Esophagus muscularis mucosa (tissue), 4 donors: ENCODE data around the gene CNST. TPM values are rescaled to one million over a fixed set of nuclear protein-coding genes. Genes with fewer than 3 reads are reported as not detected.
A peak's percentile ranks its signal among the peaks of the same experiment; 100 is the strongest.
"Not testable (repeated sequence)": the region's sequence is repeated elsewhere in the genome, so short reads cannot be mapped to it uniquely, and the experiment has no call there.

ENCODE experiments used
- DNase-seq: peaks from one replicate; pipeline ENCODE4 v3.0.0-alpha.2; 2017; ENCODE audit errors: extremely low spot score
- H3K27ac ChIP-seq, 4 donors: fragments of 200-600 bp; sonication (generic); replicated peaks in 1 of 4; 1 replicate in 3 of 4; 2 replicates in 1 of 4; pipeline ENCODE4 v1.5.1; 2016 to 2019; ENCODE audit warnings: mild to moderate bottlenecking in 1 of 4
- H3K27me3 ChIP-seq, 4 donors: fragments of 200-600 bp; sonication (generic); one replicate each; pipeline versions ENCODE4 v1.5.1 to v1.6.0; 2016 to 2019
- H3K36me3 ChIP-seq, 4 donors: fragments of 200-600 bp; sonication (generic); one replicate each; pipeline ENCODE4 v1.5.1; 2016 to 2019
- H3K4me1 ChIP-seq, 4 donors: fragments of 200-600 bp; sonication (generic); one replicate each; pipeline ENCODE4 v1.5.1; 2016 to 2019
- H3K4me3 ChIP-seq, 4 donors: fragments of 200-600 bp; sonication (generic); 1 replicate in 2 of 4; 2 replicates in 2 of 4; pipeline ENCODE4 v1.5.1; 2016 to 2019; ENCODE audit warnings: mild to moderate bottlenecking in 4 of 4, moderate library complexity in 1 of 4
- H3K9me3 ChIP-seq, 4 donors: fragments of 200-600 bp; sonication (generic); 1 replicate in 3 of 4; 2 replicates in 1 of 4; pipeline ENCODE4 v1.5.1; 2016 to 2019
- EP300 ChIP-seq: sonication (generic); formaldehyde crosslinking; IDR thresholded peaks from one replicate; pipeline ENCODE4 v1.6.1; 2017; ENCODE audit warnings: antibody characterized with exemption
- POLR2A ChIP-seq: fragments of 450-650 bp; IDR thresholded peaks from one replicate; pipeline ENCODE4 v1.6.1; 2017; ENCODE audit warnings: antibody characterized with exemption, moderate library complexity, mild to moderate bottlenecking, low read depth
- POLR2AphosphoS5 ChIP-seq, 2 donors: sonication (generic); formaldehyde crosslinking; IDR thresholded peaks; one replicate each; pipeline ENCODE4 v1.6.1; 2017; ENCODE audit warnings: antibody characterized with exemption in 2 of 2
- WGBS: methylation state at CpG from one replicate; pipeline ENCODE4 v1.1.5; 2018; 5-methylcytosine and 5-hydroxymethylcytosine counted together
- intact Hi-C: fragments of 100-400 bp; cut with DNase I; formaldehyde crosslinking; loops from one replicate; pipeline ENCODE4 v1.15.1; 2023
- total RNA-seq, 4 donors: library from RNA; depleted of rRNA; stranded (reverse); fragments of >200 nt; gene quantifications; one replicate each; pipeline versions ENCODE4 v1.1.0 to v1.2.1, GENCODE V29; 2016
- TF ChIP-seq, protein P1 (sequence below), 3 experiments: fragments of 200-600 bp in 2 of 3; fragments of 450-650 bp in 1 of 3; sonication (generic) in 2 of 3; IDR thresholded peaks; one replicate each; pipeline ENCODE4 v1.5.1; 2017 to 2019; ENCODE audit warnings: antibody characterized with exemption in 3 of 3, mild to moderate bottlenecking in 2 of 3, moderate library complexity in 1 of 3

Gene CNST
- total RNA-seq, 4 donors from 2014 or later, result 55.4 to 74.7 (median 61.9) TPM

DNA sequence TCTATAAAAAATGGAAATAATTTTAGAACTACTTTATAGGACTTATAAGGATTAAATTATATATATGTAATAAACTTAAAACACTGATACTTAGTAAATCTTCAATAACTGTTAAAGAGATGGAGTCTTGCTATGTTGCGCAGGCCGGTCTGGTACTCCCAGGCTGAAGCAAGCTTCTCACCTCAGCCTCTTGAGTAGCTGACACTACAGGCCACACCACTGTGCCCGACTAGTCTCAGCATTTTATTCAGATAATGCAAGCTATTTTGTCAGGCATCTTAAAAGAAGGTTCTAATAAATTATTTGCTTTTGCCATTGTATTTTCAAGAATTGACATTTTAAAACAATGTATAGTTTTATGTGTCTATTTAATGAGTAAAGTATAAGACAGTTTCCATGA lies 20.8 kb downstream of the CNST start:
- Histone ChIP-seq H3K4me3 (no peak overlapping the region), H3K4me1 (peaks cover 43 to 82% (median 79%) of the 10 kb centered on the region in 4 donors), H3K36me3 (peaks cover 0 to 8% (median 6%) of the 10 kb centered on the region in 4 donors), H3K27me3 (no peaks in the 10 kb centered on the region), H3K9me3 (no peaks in the 10 kb centered on the region), H3K27ac (peak overlapping the region; percentile 66 to 76 (median 72))
- WGBS, result 71% methylated on average over 3 of the region's 3 CpGs
- intact Hi-C loops, result no loop called here
- no peak for TF ChIP-seq POLR2A
- no peak for TF ChIP-seq POLR2AphosphoS5 (IDR thresholded peaks at IDR 0.05)
- TF ChIP-seq, protein P1, sequence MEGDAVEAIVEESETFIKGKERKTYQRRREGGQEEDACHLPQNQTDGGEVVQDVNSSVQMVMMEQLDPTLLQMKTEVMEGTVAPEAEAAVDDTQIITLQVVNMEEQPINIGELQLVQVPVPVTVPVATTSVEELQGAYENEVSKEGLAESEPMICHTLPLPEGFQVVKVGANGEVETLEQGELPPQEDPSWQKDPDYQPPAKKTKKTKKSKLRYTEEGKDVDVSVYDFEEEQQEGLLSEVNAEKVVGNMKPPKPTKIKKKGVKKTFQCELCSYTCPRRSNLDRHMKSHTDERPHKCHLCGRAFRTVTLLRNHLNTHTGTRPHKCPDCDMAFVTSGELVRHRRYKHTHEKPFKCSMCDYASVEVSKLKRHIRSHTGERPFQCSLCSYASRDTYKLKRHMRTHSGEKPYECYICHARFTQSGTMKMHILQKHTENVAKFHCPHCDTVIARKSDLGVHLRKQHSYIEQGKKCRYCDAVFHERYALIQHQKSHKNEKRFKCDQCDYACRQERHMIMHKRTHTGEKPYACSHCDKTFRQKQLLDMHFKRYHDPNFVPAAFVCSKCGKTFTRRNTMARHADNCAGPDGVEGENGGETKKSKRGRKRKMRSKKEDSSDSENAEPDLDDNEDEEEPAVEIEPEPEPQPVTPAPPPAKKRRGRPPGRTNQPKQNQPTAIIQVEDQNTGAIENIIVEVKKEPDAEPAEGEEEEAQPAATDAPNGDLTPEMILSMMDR (IDR thresholded peaks at IDR 0.05), result no peak
- no peak for TF ChIP-seq EP300
- no peak for DNase-seq

DNA sequence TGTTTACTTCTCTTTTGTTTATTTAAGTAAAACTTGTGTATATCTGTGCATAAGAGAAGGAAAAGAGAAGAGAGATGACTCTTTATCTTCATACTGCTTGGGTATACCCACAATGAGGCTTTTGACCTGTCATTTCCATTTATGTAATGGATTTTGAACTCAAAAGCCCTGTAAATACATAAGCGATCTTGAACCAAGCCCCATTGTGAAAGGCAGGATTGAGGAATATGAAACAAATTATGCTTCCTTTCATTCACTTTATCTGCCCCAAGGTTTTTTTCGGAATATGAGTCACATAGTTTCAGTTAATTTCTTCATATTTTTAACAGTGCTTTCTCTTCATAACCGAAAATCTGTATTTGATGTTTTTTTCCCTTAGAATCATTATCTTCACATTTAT lies 21.4 kb downstream of the CNST start:
- H3K9me3 ChIP-seq, result no peaks in the 10 kb centered on the region
- TF ChIP-seq, protein P1 (IDR thresholded peaks at IDR 0.05), result no peak
- TF ChIP-seq POLR2A (no peak), POLR2AphosphoS5 (IDR thresholded peaks at IDR 0.05) (no peak), EP300 (no peak)
- DNase-seq, result no peak
- H3K4me3 ChIP-seq, result peak overlapping the region in 1 of 4 donors; percentile 9
- H3K36me3 ChIP-seq, result peaks cover 0 to 13% (median 9%) of the 10 kb centered on the region in 4 donors
- H3K4me1 ChIP-seq, result peaks cover 44 to 81% (median 78%) of the 10 kb centered on the region in 4 donors
- 34% methylated on average over 3 of the region's 3 CpGs for WGBS
- intact Hi-C loops, result no loop called here
- peak overlapping the region; percentile 66 to 76 (median 72) for H3K27ac ChIP-seq
- H3K27me3 ChIP-seq, result no peaks in the 10 kb centered on the region

DNA sequence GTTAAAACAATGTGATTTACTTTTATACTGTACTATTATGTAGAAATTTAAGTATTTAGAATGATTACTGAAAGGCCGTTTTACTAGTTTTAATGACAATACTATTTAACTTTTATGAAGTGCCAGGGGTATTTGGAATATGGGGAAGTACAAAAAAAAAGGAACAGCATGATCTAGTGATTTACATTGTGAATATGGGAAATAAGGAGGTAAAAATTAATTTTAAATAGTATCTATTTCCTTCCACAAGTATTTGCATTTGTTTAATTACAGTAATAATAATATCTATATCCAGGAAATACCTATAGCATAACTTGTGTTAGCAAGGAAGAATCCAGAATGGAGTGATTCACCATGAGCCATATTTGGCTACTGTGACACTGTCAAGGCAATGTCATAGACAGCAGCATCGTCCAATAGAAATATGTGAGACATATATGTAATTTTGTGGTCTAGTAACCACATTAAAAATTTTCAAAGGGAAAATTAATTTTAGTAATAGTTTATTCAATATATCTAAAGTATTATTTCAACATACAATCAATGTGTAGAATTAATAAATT lies 22.0 kb downstream of the CNST start:
- TF ChIP-seq, protein P1 (IDR thresholded peaks at IDR 0.05), result no peak
- no peak for TF ChIP-seq POLR2A
- TF ChIP-seq EP300, result no peak
- no peak for TF ChIP-seq POLR2AphosphoS5 (IDR thresholded peaks at IDR 0.05)
- Histone ChIP-seq H3K4me3 (no peak overlapping the region), H3K36me3 (peaks cover 0 to 15% (median 10%) of the 10 kb centered on the region in 4 donors), H3K27ac (peak overlapping the region; percentile 66 to 76 (median 72)), H3K9me3 (no peaks in the 10 kb centered on the region), H3K4me1 (peaks cover 40 to 81% (median 78%) of the 10 kb centered on the region in 4 donors), H3K27me3 (no peaks in the 10 kb centered on the region)
- intact Hi-C loops, result no loop called here
- 51% methylated on average over 2 of the region's 2 CpGs for WGBS
- no peak for DNase-seq

DNA sequence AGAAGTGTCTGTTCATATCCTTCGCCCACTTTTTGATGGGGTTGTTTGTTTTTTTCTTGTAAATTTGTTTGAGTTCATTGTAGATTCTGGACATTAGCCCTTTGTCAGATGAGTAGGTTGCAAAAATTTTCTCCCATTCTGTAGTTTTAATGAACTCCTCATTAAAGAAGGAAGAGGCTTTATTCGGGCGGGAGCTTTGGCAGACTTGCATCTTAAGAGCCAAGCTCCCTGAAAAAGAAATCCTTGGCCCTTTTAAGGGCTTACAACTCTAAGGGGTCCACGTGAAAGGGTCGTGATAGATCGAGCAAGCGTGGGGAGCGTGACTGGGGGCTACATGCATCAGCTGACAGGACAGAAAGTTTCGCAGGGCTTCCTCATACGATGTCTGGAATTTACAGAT lies 23.7 kb downstream of the CNST start:
- DNase-seq, intact Hi-C loops, H3K27me3 ChIP-seq, H3K4me3 ChIP-seq, H3K9me3 ChIP-seq: not testable (repeated sequence)
- peaks cover 0 to 25% (median 11%) of the 10 kb centered on the region in 4 donors for H3K36me3 ChIP-seq
- peaks cover 24 to 79% (median 75%) of the 10 kb centered on the region in 4 donors for H3K4me1 ChIP-seq
- peak overlapping the region; percentile 0 to 42 (median 20) for H3K27ac ChIP-seq
- 96% methylated on average over 10 of the region's 10 CpGs for WGBS

DNA sequence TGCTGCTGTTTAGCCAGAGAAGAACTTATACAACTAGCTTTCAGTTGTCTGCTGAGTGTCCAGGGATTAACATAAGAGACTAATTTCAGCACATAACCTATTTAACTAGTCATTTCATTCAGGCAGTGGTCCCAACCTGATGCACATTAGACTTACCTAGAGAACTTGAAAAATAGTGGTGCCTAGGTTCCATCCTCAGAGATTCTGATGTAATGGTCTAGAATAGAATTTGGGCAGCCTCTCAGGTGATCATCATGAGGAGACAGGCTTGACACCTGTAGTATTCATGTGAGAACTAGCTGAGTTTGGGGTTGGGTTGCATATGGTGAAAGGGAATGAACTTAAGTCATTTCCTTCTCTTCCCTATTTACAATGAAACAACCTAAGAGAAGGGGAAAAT lies 24.8 kb downstream of the CNST start:
- Histone ChIP-seq H3K4me1 (peaks cover 24 to 78% (median 75%) of the 10 kb centered on the region in 4 donors), H3K36me3 (peaks cover 0 to 29% (median 11%) of the 10 kb centered on the region in 4 donors), H3K4me3 (no peak overlapping the region), H3K27ac (peak overlapping the region in 1 of 4 donors; percentile 42), H3K9me3 (no peaks in the 10 kb centered on the region), H3K27me3 (no peaks in the 10 kb centered on the region)
- no peak for TF ChIP-seq POLR2AphosphoS5 (IDR thresholded peaks at IDR 0.05)
- TF ChIP-seq EP300, result no peak
- no peak for TF ChIP-seq POLR2A
- TF ChIP-seq, protein P1 (IDR thresholded peaks at IDR 0.05), result no peak
- DNase-seq, result no peak
- intact Hi-C loops, result no loop called here
